H9 (cell line): ENCODE measurements around the gene OBP2B. TPM values are rescaled to one million over a fixed set of nuclear protein-coding genes. Genes with fewer than 3 reads are reported as not detected.
"Not testable (repeated sequence)": the region's sequence is repeated elsewhere in the genome, so short reads cannot be mapped to it uniquely, and the experiment has no call there.

ENCODE experiments used
- DNase-seq: peaks from one replicate; pipeline ENCODE4 v3.0.0-alpha.2; 2017
- H2AFZ ChIP-seq: one replicate; pipeline ENCODE4 v1.6.1; 2013; ENCODE audit warnings: mild to moderate bottlenecking, low read length, control low read depth, moderate library complexity
- H2AK5ac ChIP-seq: 2 replicates; pipeline ENCODE4 v1.6.1; 2013; ENCODE audit warnings: low read length, control low read depth, mixed read lengths; ENCODE audit not compliant: insufficient read length
- H2BK120ac ChIP-seq: one replicate; pipeline ENCODE4 v1.6.1; 2013; ENCODE audit warnings: low read depth, mild to moderate bottlenecking, low read length, control low read depth, inconsistent platforms; ENCODE audit not compliant: poor library complexity, severe bottlenecking
- H2BK12ac ChIP-seq: 2 replicates; pipeline ENCODE4 v1.6.1; 2013; ENCODE audit warnings: low read length, control low read depth, mixed read lengths, low read depth; ENCODE audit not compliant: insufficient read length
- H2BK15ac ChIP-seq: 2 replicates; pipeline ENCODE4 v1.6.1; 2013; ENCODE audit warnings: low read depth, low read length, control low read depth
- H2BK20ac ChIP-seq: one replicate; pipeline ENCODE4 v1.6.1; 2013; ENCODE audit warnings: low read depth, mild to moderate bottlenecking, low read length, control low read depth, inconsistent platforms; ENCODE audit not compliant: poor library complexity, severe bottlenecking
- H2BK5ac ChIP-seq: 2 replicates; pipeline ENCODE4 v1.6.1; 2013; ENCODE audit warnings: low read length, control low read depth, mixed read lengths; ENCODE audit not compliant: insufficient read length
- H3K14ac ChIP-seq: 2 replicates; pipeline ENCODE4 v1.6.1; 2013; ENCODE audit warnings: low read length, control low read depth; ENCODE audit not compliant: insufficient read depth
- H3K18ac ChIP-seq: 2 replicates; pipeline ENCODE4 v1.6.1; 2013; ENCODE audit warnings: low read depth, mild to moderate bottlenecking, mixed read lengths, low read length, control low read depth; ENCODE audit not compliant: insufficient read length
- H3K23ac ChIP-seq: 2 replicates; pipeline ENCODE4 v1.6.1; 2013; ENCODE audit warnings: low read length, control low read depth, mixed read lengths, low read depth; ENCODE audit not compliant: insufficient read length
- H3K23me2 ChIP-seq: 2 replicates; pipeline ENCODE4 v1.6.1; 2013; ENCODE audit warnings: low read depth, mild to moderate bottlenecking, mixed read lengths, low read length, control low read depth; ENCODE audit not compliant: insufficient read length, poor library complexity, severe bottlenecking
- H3K27ac ChIP-seq: 2 replicates; pipeline ENCODE4 v1.5.1; 2013; ENCODE audit warnings: low read length, control low read depth, mixed read lengths, low read depth; ENCODE audit not compliant: insufficient read length
- H3K27me3 ChIP-seq: 2 replicates; pipeline ENCODE4 v1.6.1; 2013; ENCODE audit warnings: low read length, control low read depth, inconsistent platforms; ENCODE audit not compliant: insufficient read depth
- H3K4ac ChIP-seq: 2 replicates; pipeline ENCODE4 v1.6.1; 2013; ENCODE audit warnings: low read depth, mild to moderate bottlenecking, control low read depth, inconsistent platforms, low read length, moderate library complexity
- H3K4me1 ChIP-seq: 2 replicates; pipeline ENCODE4 v1.6.1; 2013; ENCODE audit warnings: low read length, control low read depth, inconsistent platforms; ENCODE audit not compliant: insufficient read depth
- H3K4me2 ChIP-seq: 2 replicates; pipeline ENCODE4 v1.6.1; 2013; ENCODE audit warnings: low read length, control low read depth, mixed read lengths; ENCODE audit not compliant: insufficient read length, insufficient read depth
- H3K56ac ChIP-seq: 2 replicates; pipeline ENCODE4 v1.6.1; 2013; ENCODE audit warnings: low read depth, mild to moderate bottlenecking, mixed read lengths, low read length, control low read depth; ENCODE audit not compliant: insufficient read length
- H3K79me1 ChIP-seq: 2 replicates; pipeline ENCODE4 v1.6.1; 2013; ENCODE audit warnings: low read depth, mild to moderate bottlenecking, moderate library complexity, low read length, control low read depth, inconsistent platforms; ENCODE audit not compliant: insufficient read depth, poor library complexity, severe bottlenecking
- H3K79me2 ChIP-seq: 2 replicates; pipeline ENCODE4 v1.6.1; 2013; ENCODE audit warnings: low read length, control low read depth, inconsistent platforms; ENCODE audit not compliant: insufficient read depth
- H3K9ac ChIP-seq: 2 replicates; pipeline ENCODE4 v1.6.1; 2013; ENCODE audit warnings: low read length, control low read depth, mixed read lengths; ENCODE audit not compliant: insufficient read length; ENCODE audit errors: extremely low read depth
- H3K9me3 ChIP-seq: one replicate; pipeline ENCODE4 v1.6.1; 2013; ENCODE audit warnings: low read depth, low read length, inconsistent platforms; ENCODE audit not compliant: control insufficient read depth
- H3T11ph ChIP-seq: one replicate; pipeline ENCODE4 v1.6.1; 2013; ENCODE audit warnings: mild to moderate bottlenecking, low read length, control low read depth, inconsistent platforms
- H4K20me1 ChIP-seq: one replicate; pipeline ENCODE4 v1.6.1; 2013; ENCODE audit not compliant: control insufficient read depth, insufficient read length, insufficient read depth
- H4K5ac ChIP-seq: 2 replicates; pipeline ENCODE4 v1.6.1; 2013; ENCODE audit warnings: low read depth, mild to moderate bottlenecking, mixed read lengths, low read length, control low read depth; ENCODE audit not compliant: insufficient read length
- H4K8ac ChIP-seq: replicated peaks from 2 replicates; pipeline ENCODE4 v1.6.1; 2013; ENCODE audit warnings: low read length, control low read depth, mixed read lengths, low read depth; ENCODE audit not compliant: insufficient read length
- H4K91ac ChIP-seq: 2 replicates; pipeline ENCODE4 v1.6.1; 2013; ENCODE audit warnings: low read depth, mild to moderate bottlenecking, moderate library complexity, mixed read lengths, low read length, control low read depth; ENCODE audit not compliant: insufficient read length
- H3K27ac Mint-ChIP-seq, 3 experiments: 2 replicates in 2 of 3; 3 replicates in 1 of 3; pipeline ENCODE4 v1.8.0; 2020 to 2021; ENCODE audit warnings: mixed read lengths in 3 of 3, mild to moderate bottlenecking in 1 of 3, moderate library complexity in 1 of 3
- H3K27me3 Mint-ChIP-seq: 2 replicates; pipeline ENCODE4 v1.8.0; 2021; ENCODE audit warnings: low read depth, mild to moderate bottlenecking, moderate library complexity, mixed read lengths
- H3K36me3 Mint-ChIP-seq, 3 experiments: 2 replicates in 2 of 3; 3 replicates in 1 of 3; pipeline ENCODE4 v1.8.0; 2020 to 2021; ENCODE audit warnings: low read depth in 3 of 3, mixed read lengths in 3 of 3; ENCODE audit not compliant: insufficient read depth in 1 of 3
- H3K4me1 Mint-ChIP-seq, 2 experiments: 2 replicates each; pipeline ENCODE4 v1.8.0; 2020; ENCODE audit warnings: mixed read lengths in 2 of 2
- H3K4me3 Mint-ChIP-seq, 2 experiments: 2 replicates in 1 of 2; 3 replicates in 1 of 2; pipeline ENCODE4 v1.8.0; 2020 to 2021; ENCODE audit warnings: mild to moderate bottlenecking in 2 of 2, mixed read lengths in 2 of 2, moderate library complexity in 1 of 2
- H3K9me3 Mint-ChIP-seq, 2 experiments: 2 replicates in 1 of 2; 3 replicates in 1 of 2; pipeline ENCODE4 v1.8.0; 2020; ENCODE audit warnings: mild to moderate bottlenecking in 2 of 2, mixed read lengths in 2 of 2, moderate library complexity in 1 of 2
- WGBS: extraction: QIAGEN DNeasy Blood & Tissue Kit; methylation state at CpG from one replicate; pipeline ENCODE4 v1.1.7; 2013; ENCODE audit warnings: missing lambda C conversion rate, low lambda C conversion rate, mixed read lengths; ENCODE audit not compliant: insufficient read length; ENCODE audit errors: extremely low coverage; 5-methylcytosine and 5-hydroxymethylcytosine counted together
- total RNA-seq: library from RNA; stranded (reverse); gene quantifications from 2 replicates; pipeline ENCODE4 v1.2.1, GENCODE V29; 2021

Gene OBP2B
- total RNA-seq, 1 experiment from 2014 or later, result not detected

DNA sequence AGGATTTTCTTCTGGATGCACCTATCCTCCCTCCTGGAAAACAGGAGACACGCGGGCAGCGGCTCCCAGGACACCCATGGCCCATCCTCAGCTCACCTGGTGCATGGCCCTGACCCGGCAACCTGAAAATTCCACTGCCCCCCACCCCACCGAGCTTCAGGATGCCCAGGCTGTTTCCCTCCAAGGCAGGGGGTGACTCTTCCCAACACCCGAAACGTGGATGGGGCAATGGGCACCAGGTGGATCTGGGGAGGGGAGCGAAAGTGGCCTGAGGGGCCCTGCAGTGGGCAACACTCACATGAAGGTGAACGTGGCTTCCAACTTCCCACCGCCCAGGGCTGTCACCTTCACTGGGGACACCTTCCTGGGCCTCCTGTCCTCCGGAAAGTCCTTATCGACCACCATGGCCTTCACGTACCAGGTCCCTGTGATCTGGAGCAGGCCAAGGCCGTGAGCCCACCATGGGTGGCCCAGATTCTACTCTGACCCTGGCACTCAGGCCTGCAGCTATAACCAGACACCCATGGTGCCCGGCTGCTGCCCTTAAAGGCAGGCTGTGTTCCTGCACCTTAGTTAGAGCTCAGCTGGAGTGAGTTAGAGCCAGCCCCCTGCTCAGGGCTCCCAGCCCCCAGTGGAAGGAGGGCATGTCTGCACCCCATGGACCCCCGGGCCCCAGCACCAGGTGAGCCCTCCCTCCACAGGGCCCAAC, 725 bp downstream of the OBP2B start:
- not testable (repeated sequence) for H3K27ac ChIP-seq, H4K20me1 ChIP-seq, H3K27ac Mint-ChIP-seq, H3K18ac ChIP-seq, H2BK120ac ChIP-seq, H4K8ac ChIP-seq, H3K23me2 ChIP-seq, DNase-seq, H3K79me1 ChIP-seq, H3K4me3 Mint-ChIP-seq, H3K23ac ChIP-seq, H2AFZ ChIP-seq, H3K27me3 ChIP-seq, H2BK15ac ChIP-seq, H3K9ac ChIP-seq, H4K5ac ChIP-seq, H3T11ph ChIP-seq, H3K14ac ChIP-seq, H2BK20ac ChIP-seq, H4K91ac ChIP-seq, H3K79me2 ChIP-seq, H3K4me1 Mint-ChIP-seq, H3K4ac ChIP-seq, H2AK5ac ChIP-seq, H3K36me3 Mint-ChIP-seq, H2BK5ac ChIP-seq, H3K56ac ChIP-seq, H3K4me2 ChIP-seq, H3K9me3 ChIP-seq, H3K9me3 Mint-ChIP-seq, H2BK12ac ChIP-seq, H3K4me1 ChIP-seq
- H3K27me3 Mint-ChIP-seq, result peaks cover 93% of the 10 kb centered on the region
- WGBS, result no CpG with 5 or more reads among the region's 16 CpGs
